ENCODE measurements around the gene TRAF2. TPM values are rescaled to one million over a fixed set of nuclear protein-coding genes. Genes with fewer than 3 reads are reported as not detected.

Gene TRAF2
- total and polyA plus RNA-seq, 9 of the 15 experiments (the other 6 are each of a cell fraction or from before 2014, with no cell fraction given): 0.24 to 45.2 (median 18.0) TPM

- TF ChIP-seq USF1 (CRISPR knock-in tag; IDR thresholded peaks at IDR 0.05) (peak; percentile 48), CTCF (IDR thresholded peaks at IDR 0.05 in 2 of 3, conservative IDR thresholded peaks at IDR 0.05 in 1 of 3; ENCODE audit: insufficient read depth in 2 of 3, low read depth in 1 of 3, low read length in 3 of 3) (peak; percentile 93 to 98 (median 94)), KAT7 (CRISPR knock-in tag; IDR thresholded peaks at IDR 0.05; ENCODE audit: borderline replicate concordance) (no peak; the same call in 1 of the 2 replicates), VEZF1 (CRISPR knock-in tag; IDR thresholded peaks at IDR 0.05) (peak; percentile 97), BCL6 (CRISPR knock-in tag; IDR thresholded peaks at IDR 0.05) (no peak), ZNF277 (CRISPR knock-in tag; IDR thresholded peaks at IDR 0.05; ENCODE audit: borderline replicate concordance) (no peak), STAT6 (CRISPR knock-in tag; IDR thresholded peaks at IDR 0.05) (no peak), RB1 (IDR thresholded peaks at IDR 0.05; ENCODE audit: low read depth) (peak; percentile 95), ZBTB26 (CRISPR knock-in tag; IDR thresholded peaks at IDR 0.05) (peak; percentile 69; the same call in 1 of the 2 replicates), E2F4 (CRISPR knock-in tag; IDR thresholded peaks at IDR 0.05; ENCODE audit: low read depth) (no peak), ZNF512 (tag; IDR thresholded peaks at IDR 0.05) (no peak), TRIM28 (IDR thresholded peaks at IDR 0.05) (no peak)
Observed at GRCh38 chr9:136944519-136945332, 58.4 kb downstream of the TRAF2 start, which contains the start of the genes C8G and FBXW5 (continued).
